Measurements from ENCODE around the gene DLGAP1.
"Not testable (repeated sequence)": the region's sequence is repeated elsewhere in the genome, so short reads cannot be mapped to it uniquely, and the experiment has no call there.

DLGAP1 gene

DNA sequence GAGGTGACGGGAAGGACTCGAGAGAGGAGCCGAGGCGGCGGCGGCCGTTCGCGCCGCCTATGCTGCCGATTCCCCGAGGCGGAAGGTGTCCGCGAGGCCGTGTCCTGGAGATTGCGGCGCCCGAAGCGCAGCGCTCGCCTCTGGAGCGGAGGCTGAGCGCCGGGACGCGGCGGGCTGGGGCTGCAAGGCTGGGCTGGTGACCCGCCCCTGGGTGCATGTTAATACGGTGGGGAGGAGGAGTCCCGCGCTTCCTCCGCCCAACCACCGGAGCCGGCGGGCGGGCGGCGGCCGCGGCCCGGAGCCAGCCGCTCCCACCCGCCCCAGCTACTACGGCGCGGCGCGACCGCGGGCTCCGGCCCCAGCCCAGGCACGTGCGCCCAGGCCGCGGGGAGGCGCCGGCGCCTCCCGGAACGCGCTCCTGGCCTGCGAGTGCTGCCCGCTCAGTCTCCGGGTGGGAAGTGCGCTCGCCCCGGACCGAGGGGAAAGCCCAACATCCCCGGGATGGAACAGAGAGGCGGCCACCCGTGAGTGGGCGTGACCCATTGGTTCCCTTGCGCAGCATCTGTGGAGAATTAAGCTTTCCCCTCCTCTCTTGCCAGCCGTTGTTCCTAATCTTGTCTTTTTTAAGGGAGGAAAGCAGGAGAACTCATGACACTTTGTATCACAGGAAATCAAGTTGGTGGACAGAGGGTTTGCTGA lies at the start of gene DLGAP1:
TSS of gene DLGAP1 (minus strand) at position 195 of the 699 bp plus-strand sequence.
- H3K4me3 ChIP-seq (ENCODE audit: low read length in 2 of 2) = peak within 1 kb of the TSS in 1 of 2 donors; percentile 44
- H3K27me3 ChIP-seq (ENCODE audit: control insufficient read depth in 1 of 2, insufficient read depth in 2 of 2, low read length in 2 of 2) = peaks cover 12 to 25% of the 10 kb centered on the region in 2 donors
- H3K9me3 ChIP-seq (ENCODE audit: control insufficient read depth in 2 of 2, low read length in 2 of 2) = no peaks in the 10 kb centered on the region
- no peak within 1 kb of the TSS for H3K27ac ChIP-seq (ENCODE audit: low read length)
- peaks cover 3% of the 10 kb centered on the region for H3K4me1 ChIP-seq (ENCODE audit: control insufficient read depth, insufficient read depth, low read length)
- H3K9ac ChIP-seq (ENCODE audit: low read length in 2 of 2) = no peak within 1 kb of the TSS
- H3K36me3 ChIP-seq (ENCODE audit: control insufficient read depth in 2 of 2, insufficient read depth in 2 of 2, low read length in 2 of 2) = no peaks in the 10 kb centered on the region

- H3K9me3 ChIP-seq (ENCODE audit: control insufficient read depth in 2 of 2, low read length in 2 of 2); H3K27me3 ChIP-seq (ENCODE audit: control insufficient read depth in 1 of 2, insufficient read depth in 2 of 2, low read length in 2 of 2); H3K27ac ChIP-seq (ENCODE audit: low read length); H3K9ac ChIP-seq (ENCODE audit: low read length in 2 of 2); H3K4me1 ChIP-seq (ENCODE audit: control insufficient read depth, insufficient read depth, low read length); H3K36me3 ChIP-seq (ENCODE audit: control insufficient read depth in 2 of 2, insufficient read depth in 2 of 2, low read length in 2 of 2); H3K4me3 ChIP-seq (ENCODE audit: low read length in 2 of 2): not testable (repeated sequence)
Measured at GRCh38 chr18:4494703-4495284, 39.7 kb upstream of the DLGAP1 start.

DNA sequence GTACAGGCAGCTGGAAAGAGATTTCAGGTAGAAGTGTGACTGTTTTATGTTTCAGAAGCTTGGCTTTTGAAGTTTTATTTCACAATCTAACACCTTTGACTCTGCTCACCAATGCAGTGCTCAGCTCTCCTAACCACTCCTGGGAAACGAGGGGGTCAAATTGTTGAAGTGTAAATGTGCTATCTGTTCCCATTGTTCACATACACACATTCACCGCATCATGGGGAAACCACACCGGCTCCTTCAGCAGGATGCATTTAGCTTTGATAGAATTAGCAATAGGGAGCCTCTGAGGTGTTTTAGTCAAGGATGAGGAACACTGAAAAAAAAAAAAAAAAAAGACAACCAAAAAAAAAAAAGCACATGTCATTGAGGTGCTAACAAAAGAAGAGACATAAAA lies 13.4 kb upstream of the DLGAP1 start:
- H3K4me3 ChIP-seq (ENCODE audit: low read length in 2 of 2) = no peak overlapping the region
- H3K27ac ChIP-seq (ENCODE audit: low read length) = no peak overlapping the region
- H3K27me3 ChIP-seq (ENCODE audit: control insufficient read depth in 1 of 2, insufficient read depth in 2 of 2, low read length in 2 of 2) = no peaks in the 10 kb centered on the region
- H3K4me1 ChIP-seq (ENCODE audit: control insufficient read depth, insufficient read depth, low read length) = no peaks in the 10 kb centered on the region
- no peak overlapping the region for H3K9ac ChIP-seq (ENCODE audit: low read length in 2 of 2)
- no peaks in the 10 kb centered on the region for H3K9me3 ChIP-seq (ENCODE audit: control insufficient read depth in 2 of 2, low read length in 2 of 2)
- H3K36me3 ChIP-seq (ENCODE audit: control insufficient read depth in 2 of 2, insufficient read depth in 2 of 2, low read length in 2 of 2) = no peaks in the 10 kb centered on the region

DNA sequence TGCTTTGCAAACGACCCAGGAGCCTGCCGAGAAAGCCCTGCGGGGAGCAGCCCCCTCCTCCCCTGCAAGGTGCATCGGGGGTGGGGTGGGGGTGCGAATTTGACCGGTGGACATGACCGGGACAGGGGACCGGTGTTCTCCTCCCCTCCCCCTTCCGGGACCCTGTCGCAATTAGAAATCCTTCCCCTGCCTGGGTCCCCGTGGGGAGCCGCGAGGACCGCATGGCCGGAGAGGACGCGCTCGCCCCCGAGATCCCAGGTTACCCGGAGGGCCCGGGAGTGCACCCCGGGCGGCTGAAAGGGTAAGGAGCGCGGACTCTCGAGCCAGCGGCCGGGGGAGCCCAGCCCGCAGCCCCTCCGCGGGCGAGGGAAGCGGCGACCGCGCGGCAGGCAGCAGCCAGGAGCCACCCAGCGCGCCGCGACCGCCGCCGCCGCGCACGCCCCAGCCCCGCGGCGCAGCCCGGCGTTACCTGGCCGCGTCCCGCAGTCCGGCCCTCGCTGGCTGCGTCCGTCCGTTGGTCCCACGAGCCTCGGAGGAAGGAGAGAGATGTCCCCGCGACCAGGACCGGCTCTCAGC lies 482 bp downstream of the DLGAP1 start:
- H3K36me3 ChIP-seq (ENCODE audit: control insufficient read depth in 2 of 2, insufficient read depth in 2 of 2, low read length in 2 of 2) = no peaks in the 10 kb centered on the region
- no peak overlapping the region for H3K9ac ChIP-seq (ENCODE audit: low read length in 2 of 2)
- peak overlapping the region in 1 of 2 donors; percentile 44 for H3K4me3 ChIP-seq (ENCODE audit: low read length in 2 of 2)
- H3K27ac ChIP-seq (ENCODE audit: low read length) = no peak overlapping the region
- peaks cover 12 to 25% of the 10 kb centered on the region in 2 donors for H3K27me3 ChIP-seq (ENCODE audit: control insufficient read depth in 1 of 2, insufficient read depth in 2 of 2, low read length in 2 of 2)
- H3K4me1 ChIP-seq (ENCODE audit: control insufficient read depth, insufficient read depth, low read length) = peaks cover 3% of the 10 kb centered on the region
- no peaks in the 10 kb centered on the region for H3K9me3 ChIP-seq (ENCODE audit: control insufficient read depth in 2 of 2, low read length in 2 of 2)

- no peak overlapping the region for H3K9ac ChIP-seq (ENCODE audit: low read length in 2 of 2)
- peaks cover 3% of the 10 kb centered on the region for H3K4me1 ChIP-seq (ENCODE audit: control insufficient read depth, insufficient read depth, low read length)
- H3K36me3 ChIP-seq (ENCODE audit: control insufficient read depth in 2 of 2, insufficient read depth in 2 of 2, low read length in 2 of 2) = no peaks in the 10 kb centered on the region
- H3K27me3 ChIP-seq (ENCODE audit: control insufficient read depth in 1 of 2, insufficient read depth in 2 of 2, low read length in 2 of 2) = peaks cover 12 to 25% of the 10 kb centered on the region in 2 donors
- no peaks in the 10 kb centered on the region for H3K9me3 ChIP-seq (ENCODE audit: control insufficient read depth in 2 of 2, low read length in 2 of 2)
- H3K27ac ChIP-seq (ENCODE audit: low read length) = no peak overlapping the region
- peak overlapping the region in 1 of 2 donors; percentile 24 for H3K4me3 ChIP-seq (ENCODE audit: low read length in 2 of 2)
Measured at GRCh38 chr18:4453874-4454536, 1.1 kb downstream of the DLGAP1 start.

DNA sequence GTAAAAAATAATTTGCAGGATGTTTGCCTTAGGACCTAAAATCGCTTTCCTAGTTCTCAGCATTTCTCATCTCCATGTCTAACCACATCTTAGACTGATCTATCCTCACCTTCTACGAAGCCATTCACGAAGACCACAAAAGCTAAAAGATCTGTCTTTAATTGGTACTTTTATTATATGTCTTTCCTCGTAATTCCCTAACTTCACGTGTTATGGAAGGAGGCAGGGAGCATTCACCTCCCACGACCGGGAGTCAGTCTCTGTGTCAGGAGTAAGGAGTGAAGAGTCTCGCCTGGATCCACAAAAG lies 1.6 kb downstream of the DLGAP1 start:
- H3K4me1 ChIP-seq (ENCODE audit: control insufficient read depth, insufficient read depth, low read length) = peaks cover 3% of the 10 kb centered on the region
- no peaks in the 10 kb centered on the region for H3K9me3 ChIP-seq (ENCODE audit: control insufficient read depth in 2 of 2, low read length in 2 of 2)
- H3K27me3 ChIP-seq (ENCODE audit: control insufficient read depth in 1 of 2, insufficient read depth in 2 of 2, low read length in 2 of 2) = peaks cover 12 to 25% of the 10 kb centered on the region in 2 donors
- no peaks in the 10 kb centered on the region for H3K36me3 ChIP-seq (ENCODE audit: control insufficient read depth in 2 of 2, insufficient read depth in 2 of 2, low read length in 2 of 2)
- no peak overlapping the region for H3K9ac ChIP-seq (ENCODE audit: low read length in 2 of 2)
- no peak overlapping the region for H3K4me3 ChIP-seq (ENCODE audit: low read length in 2 of 2)
- H3K27ac ChIP-seq (ENCODE audit: low read length) = no peak overlapping the region

DNA sequence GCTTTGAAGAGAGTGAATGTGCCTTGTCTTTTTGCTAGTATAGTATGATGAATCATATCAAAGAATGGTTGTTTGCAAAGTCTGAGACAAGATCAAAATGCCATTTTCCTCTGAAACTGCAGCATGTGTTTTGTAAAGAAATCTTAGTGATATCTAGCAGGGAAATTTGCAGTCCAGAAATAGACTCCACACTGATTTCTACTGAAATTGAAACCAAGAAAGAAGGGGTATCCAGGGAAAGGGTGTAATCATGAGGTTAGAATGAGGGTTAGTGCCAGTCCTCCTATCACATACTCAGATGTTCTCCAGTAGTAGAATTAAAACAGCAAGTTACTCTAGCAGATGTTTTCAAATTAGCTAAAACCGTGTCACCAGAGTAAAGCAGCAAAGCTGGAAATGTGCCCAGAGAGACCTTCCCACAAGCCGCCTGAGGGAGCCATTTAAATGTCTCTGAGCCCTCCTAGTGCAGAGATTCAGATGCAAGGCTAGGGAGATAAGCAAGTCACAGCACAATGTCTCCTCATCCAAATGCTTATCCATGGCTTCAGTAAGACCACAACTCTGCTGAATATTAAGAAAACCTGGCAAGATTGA lies 4.9 kb downstream of the DLGAP1 start:
- H3K9me3 ChIP-seq (ENCODE audit: control insufficient read depth in 2 of 2, low read length in 2 of 2) = no peaks in the 10 kb centered on the region
- H3K27ac ChIP-seq (ENCODE audit: low read length) = no peak overlapping the region
- H3K4me1 ChIP-seq (ENCODE audit: control insufficient read depth, insufficient read depth, low read length) = peaks cover 3% of the 10 kb centered on the region
- H3K27me3 ChIP-seq (ENCODE audit: control insufficient read depth in 1 of 2, insufficient read depth in 2 of 2, low read length in 2 of 2) = peaks cover 4 to 18% of the 10 kb centered on the region in 2 donors
- H3K36me3 ChIP-seq (ENCODE audit: control insufficient read depth in 2 of 2, insufficient read depth in 2 of 2, low read length in 2 of 2) = no peaks in the 10 kb centered on the region
- H3K9ac ChIP-seq (ENCODE audit: low read length in 2 of 2) = no peak overlapping the region
- no peak overlapping the region for H3K4me3 ChIP-seq (ENCODE audit: low read length in 2 of 2)

DNA sequence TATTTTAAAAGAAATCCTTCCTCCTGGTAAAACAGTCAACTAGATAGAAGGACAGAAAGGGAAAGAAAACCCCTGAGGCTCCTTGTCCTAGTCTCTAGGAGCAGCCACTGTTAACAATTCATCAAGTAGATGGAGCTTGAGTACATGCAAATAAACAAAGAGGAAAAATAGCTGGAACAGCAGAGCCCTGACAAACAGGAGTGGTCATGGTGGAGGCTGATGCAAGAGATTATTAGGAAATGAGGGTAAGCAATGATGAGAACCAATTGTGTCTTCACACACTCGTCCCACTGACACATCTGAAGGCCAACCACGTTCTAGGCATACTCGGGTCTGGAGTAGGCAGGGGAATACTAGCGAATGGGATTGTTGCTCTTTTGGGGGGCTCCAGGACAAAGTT lies 9.2 kb downstream of the DLGAP1 start:
- Histone ChIP-seq H3K9me3 (ENCODE audit: control insufficient read depth in 2 of 2, low read length in 2 of 2) (no peaks in the 10 kb centered on the region), H3K9ac (ENCODE audit: low read length in 2 of 2) (no peak overlapping the region), H3K36me3 (ENCODE audit: control insufficient read depth in 2 of 2, insufficient read depth in 2 of 2, low read length in 2 of 2) (no peaks in the 10 kb centered on the region), H3K27me3 (ENCODE audit: control insufficient read depth in 1 of 2, insufficient read depth in 2 of 2, low read length in 2 of 2) (no peaks in the 10 kb centered on the region), H3K4me3 (ENCODE audit: low read length in 2 of 2) (no peak overlapping the region), H3K27ac (ENCODE audit: low read length) (no peak overlapping the region), H3K4me1 (ENCODE audit: control insufficient read depth, insufficient read depth, low read length) (no peaks in the 10 kb centered on the region)

DNA sequence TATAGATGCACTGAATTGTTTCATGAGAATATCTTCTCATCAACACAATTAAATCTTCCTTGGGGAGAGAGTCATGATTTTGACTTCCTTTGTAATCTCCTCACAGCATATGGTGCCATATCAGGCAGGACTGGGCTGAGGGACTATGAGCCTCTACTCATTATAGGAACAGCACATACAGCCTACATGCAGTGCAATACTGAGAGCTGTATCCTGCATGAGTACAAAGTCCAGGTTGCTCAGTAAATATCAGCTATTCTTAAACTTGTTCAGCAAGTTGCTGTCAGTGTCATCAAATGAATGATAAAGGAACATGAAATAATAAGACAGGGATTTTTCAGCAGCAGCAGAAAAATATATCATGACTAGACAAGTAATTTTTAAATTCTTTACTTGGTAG lies 10.8 kb downstream of the DLGAP1 start:
- H3K4me1 ChIP-seq (ENCODE audit: control insufficient read depth, insufficient read depth, low read length) = no peaks in the 10 kb centered on the region

GRCh38 chr18:4441098-4441497 lies 14.0 kb downstream of the DLGAP1 start:
- Histone ChIP-seq H3K27ac (ENCODE audit: low read length) (no peak overlapping the region), H3K9me3 (ENCODE audit: control insufficient read depth in 2 of 2, low read length in 2 of 2) (no peaks in the 10 kb centered on the region), H3K27me3 (ENCODE audit: control insufficient read depth in 1 of 2, insufficient read depth in 2 of 2, low read length in 2 of 2) (no peaks in the 10 kb centered on the region), H3K9ac (ENCODE audit: low read length in 2 of 2) (no peak overlapping the region), H3K4me1 (ENCODE audit: control insufficient read depth, insufficient read depth, low read length) (no peaks in the 10 kb centered on the region), H3K4me3 (ENCODE audit: low read length in 2 of 2) (no peak overlapping the region), H3K36me3 (ENCODE audit: control insufficient read depth in 2 of 2, insufficient read depth in 2 of 2, low read length in 2 of 2) (no peaks in the 10 kb centered on the region)

More for the DNA sequence above, 10.8 kb downstream of the DLGAP1 start:
- H3K9me3 ChIP-seq (ENCODE audit: control insufficient read depth in 2 of 2, low read length in 2 of 2) = no peaks in the 10 kb centered on the region
- H3K9ac ChIP-seq (ENCODE audit: low read length in 2 of 2) = no peak overlapping the region
- no peaks in the 10 kb centered on the region for H3K27me3 ChIP-seq (ENCODE audit: control insufficient read depth in 1 of 2, insufficient read depth in 2 of 2, low read length in 2 of 2)
- no peaks in the 10 kb centered on the region for H3K36me3 ChIP-seq (ENCODE audit: control insufficient read depth in 2 of 2, insufficient read depth in 2 of 2, low read length in 2 of 2)
- H3K4me3 ChIP-seq (ENCODE audit: low read length in 2 of 2) = no peak overlapping the region
- no peak overlapping the region for H3K27ac ChIP-seq (ENCODE audit: low read length)

Measured in stomach smooth muscle (tissue), 2 donors.